Left renal pelvis (tissue), 4 donors: Measurements from ENCODE around the gene CHMP2B. TPM values are rescaled to one million over a fixed set of nuclear protein-coding genes. Genes with fewer than 3 reads are reported as not detected.
"Not testable (repeated sequence)": the region's sequence is repeated elsewhere in the genome, so short reads cannot be mapped to it uniquely, and the experiment has no call there.

Source experiments
- DNase-seq, 4 donors: peaks; one replicate each; pipeline ENCODE4 v3.0.0-alpha.2; 2013; ENCODE audit warnings: low read depth in 4 of 4, low spot score in 3 of 4
- polyA plus RNA-seq, 4 donors: library from polyadenylated mRNA; unstranded; fragments of 120-200 nt; gene quantifications; one replicate each; pipeline ENCODE4 v1.2.1, GENCODE V29; 2013; ENCODE audit not compliant: insufficient read length in 4 of 4

CHMP2B gene
- polyA plus RNA-seq, 4 donors = 51.9 to 61.3 (median 56.4) TPM

GRCh38 chr3:87305031-87305430 lies 77.9 kb downstream of the CHMP2B start:
- not testable (repeated sequence) for DNase-seq

Other genes with a start within 250 kb of the CHMP2B start
- 1 to 10 TPM; 5.2 to 9.3 (median 7.1) TPM for gene VGLL3, start 236.2 kb upstream of the CHMP2B start, polyA plus RNA-seq
- gene POU1F1, start 49.3 kb downstream of the CHMP2B start, polyA plus RNA-seq = under 1 TPM in 1 of 4 donors, not detected in 3; 0.14 TPM